HG02642 (cell line): Measurements from ENCODE around the gene KLF11.
"Not testable (repeated sequence)": the region's sequence is repeated elsewhere in the genome, so short reads cannot be mapped to it uniquely, and the experiment has no call there.

Experiments used
- ATAC-seq: cut with Tn5 transposase; IDR thresholded peaks from one replicate; pipeline ENCODE4 v1.9.1; 2021; ENCODE audit warnings: mild to moderate bottlenecking; ENCODE audit not compliant: unreplicated experiment, poor library complexity

Gene KLF11

DNA sequence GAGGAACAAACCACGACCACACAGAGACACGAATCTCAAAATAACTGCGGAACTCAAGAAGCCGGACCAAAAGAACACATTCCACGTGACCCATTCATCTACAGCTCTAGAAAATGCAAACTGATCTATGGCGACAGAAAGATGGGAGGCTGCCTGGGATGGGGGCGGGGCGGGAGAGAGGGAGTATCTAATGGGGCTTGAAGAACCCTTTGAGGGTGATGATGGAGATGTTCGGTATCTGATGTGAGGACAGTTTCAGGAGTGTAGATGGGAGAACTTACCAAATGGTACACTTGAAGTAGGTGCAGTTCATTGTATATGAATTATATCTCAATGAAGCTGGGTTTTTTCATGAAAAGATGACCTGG lies 34.6 kb upstream of the KLF11 start:
- no peak for ATAC-seq

DNA sequence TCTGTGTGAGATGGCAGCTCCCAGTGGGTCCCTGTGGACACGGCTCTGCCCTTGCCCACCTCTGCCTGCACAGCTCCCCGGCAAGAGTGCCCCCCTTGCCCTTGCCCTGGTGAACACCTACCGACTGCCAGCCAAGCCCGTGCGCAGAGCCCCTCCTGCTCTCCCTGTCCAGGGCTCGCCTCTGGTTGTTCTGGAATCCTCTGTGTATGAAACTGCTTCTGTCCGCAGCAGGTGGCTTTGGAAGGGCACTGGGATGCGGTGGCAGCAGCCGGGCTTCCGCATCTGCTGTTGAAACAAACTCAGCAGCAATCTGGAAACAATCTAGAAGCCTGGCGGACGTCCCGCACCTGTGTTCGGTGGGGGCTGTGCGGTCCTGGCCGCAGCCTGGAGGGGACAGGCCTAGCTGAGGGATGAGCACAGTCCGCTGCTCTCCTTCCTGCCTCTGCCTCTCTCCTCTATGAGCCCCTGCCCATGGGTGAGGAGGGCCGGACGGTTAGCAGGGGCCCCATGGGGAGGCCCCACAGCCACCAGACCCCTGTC lies 34.0 kb upstream of the KLF11 start:
- ATAC-seq, result no peak

DNA sequence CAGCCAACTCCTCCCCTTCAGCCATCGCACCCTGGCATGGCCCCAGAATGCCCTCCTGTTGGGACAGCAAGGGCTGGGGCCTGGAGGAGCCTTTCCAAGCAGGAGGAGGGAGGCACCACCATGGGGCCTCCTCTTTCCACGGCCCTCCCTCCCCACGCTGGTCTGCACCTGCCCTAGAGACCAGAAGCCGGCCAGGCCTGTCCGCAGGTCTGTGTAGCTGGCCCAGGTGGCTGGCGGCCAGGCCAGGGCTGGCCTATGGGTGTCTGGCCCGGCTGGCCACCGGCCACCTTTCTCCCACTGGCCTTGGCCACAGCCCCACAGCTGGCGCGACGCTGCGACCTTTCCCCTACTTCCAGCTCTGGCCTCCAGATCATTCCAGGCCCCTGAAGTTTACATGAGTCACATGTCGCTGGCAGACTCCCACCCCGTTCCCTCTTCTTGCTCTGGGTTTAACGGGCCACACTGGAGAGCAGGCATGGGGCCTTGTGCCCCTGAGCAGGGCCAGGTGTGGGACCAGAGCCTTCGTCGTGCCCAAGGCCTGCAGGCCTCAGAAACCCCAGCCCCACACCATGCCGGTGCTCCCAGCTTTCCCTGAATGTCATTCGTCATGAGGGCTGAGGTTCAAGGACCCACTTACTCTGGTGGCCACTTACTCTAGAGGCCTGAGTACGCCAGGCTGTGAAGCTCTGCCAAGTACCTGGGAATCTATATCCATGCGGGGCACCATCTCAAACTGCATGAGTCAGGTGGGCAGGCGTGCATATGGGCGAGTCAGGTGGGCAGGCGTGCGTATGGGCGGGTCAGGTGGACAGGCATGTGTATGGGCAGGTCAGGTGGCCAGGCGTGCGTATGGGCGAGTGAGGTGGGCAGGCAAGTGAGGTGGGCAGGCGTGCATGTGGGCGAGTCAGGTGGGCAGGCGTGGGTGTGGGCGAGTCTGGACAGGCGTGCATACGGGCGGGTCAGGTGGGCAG lies 33.3 kb upstream of the KLF11 start:
- ATAC-seq, result no peak

DNA sequence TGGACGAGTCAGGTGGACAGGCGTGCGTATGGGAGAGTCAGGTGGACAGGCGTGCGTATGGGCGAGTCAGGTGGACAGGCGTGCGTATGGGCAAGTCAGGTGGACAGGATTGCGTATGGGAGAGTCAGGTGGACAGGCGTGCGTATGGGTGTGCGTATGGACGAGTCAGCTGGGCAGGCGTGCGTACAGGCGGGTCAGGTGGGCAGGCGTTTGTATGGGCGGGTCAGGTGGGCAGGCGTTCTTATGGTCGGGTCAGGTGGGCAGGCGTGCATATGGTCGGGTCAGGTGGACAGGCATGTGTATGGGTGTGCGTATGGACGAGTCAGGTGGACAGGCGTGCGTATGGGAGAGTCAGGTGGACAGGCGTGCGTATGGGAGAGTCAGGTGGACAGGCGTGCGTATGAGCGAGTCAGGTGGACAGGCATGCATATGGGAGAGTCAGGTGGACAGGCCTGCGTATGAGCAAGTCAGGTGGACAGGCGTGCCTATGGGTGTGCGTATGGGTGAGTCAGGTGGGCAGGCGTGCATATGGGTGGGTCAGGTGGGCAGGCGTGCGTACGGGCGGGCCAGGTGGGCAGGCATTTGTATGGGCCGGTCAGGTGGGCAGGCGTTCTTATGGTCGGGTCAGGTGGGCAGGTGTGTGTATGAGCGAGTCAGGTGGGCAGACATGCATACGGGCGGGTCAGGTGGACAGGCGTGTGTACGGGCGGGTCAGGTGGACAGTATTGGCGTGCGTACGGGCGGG lies 32.3 kb upstream of the KLF11 start:
- ATAC-seq, result not testable (repeated sequence)

DNA sequence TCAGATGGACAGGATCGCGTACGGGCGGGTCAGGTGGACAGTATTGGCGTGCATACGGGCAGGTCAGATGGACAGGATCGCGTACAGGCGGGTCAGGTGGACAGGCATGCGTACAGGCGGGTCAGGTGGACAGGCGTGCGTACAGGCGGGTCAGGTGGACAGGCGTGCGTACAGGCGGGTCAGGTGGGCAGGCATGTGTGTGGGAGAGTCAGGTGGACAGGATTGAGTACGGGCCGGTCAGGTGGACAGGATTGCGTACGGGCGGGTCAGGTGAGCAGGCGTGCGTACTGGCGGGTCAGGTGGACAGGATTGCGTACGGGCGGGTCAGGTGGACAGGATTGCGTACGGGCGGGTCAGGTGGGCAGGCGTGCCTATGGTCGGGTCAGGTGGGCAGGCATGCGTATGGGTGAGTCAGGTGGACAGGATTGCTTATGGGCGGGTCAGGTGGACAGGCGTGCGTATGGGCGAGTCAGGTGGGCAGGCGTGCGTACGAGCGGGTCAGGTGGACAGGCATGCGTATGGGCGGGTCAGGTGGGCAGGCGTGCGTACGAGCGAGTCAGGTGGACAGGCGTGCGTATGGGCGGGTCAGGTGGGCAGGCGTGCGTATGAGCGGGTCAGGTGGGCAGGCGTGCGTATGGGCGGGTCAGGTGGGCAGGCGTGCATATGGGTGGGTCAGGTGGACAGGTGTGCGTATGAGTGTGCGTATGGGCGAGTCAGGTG lies 31.6 kb upstream of the KLF11 start:
- not testable (repeated sequence) for ATAC-seq

DNA sequence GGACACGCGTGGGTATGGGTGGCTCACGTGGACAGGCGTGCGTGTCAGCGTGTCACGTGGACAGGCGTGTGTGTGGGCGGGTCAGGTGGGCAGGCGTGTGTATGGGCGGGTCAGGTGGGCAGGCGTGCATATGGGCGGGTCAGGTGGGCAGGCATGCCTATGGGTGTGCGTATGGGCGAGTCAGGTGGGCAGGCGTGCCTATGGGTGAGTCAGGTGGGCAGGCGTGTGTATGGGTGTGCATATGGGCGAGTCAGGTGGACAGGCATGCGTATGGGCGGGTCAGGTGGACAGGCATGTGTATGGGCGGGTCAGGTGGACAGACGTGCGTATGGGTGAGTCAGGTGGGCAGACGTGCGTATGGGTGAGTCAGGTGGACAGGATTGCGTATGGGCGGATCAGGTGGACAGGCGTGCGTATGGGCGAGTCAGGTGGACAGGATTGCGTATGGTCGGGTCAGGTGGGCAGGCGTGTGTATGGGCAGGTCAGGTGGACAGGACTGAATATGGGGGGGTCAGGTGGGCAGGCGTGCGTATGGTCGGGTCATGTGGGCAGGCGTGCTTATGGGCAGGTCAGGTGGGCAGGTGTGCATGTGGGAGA lies 30.9 kb upstream of the KLF11 start:
- not testable (repeated sequence) for ATAC-seq

DNA sequence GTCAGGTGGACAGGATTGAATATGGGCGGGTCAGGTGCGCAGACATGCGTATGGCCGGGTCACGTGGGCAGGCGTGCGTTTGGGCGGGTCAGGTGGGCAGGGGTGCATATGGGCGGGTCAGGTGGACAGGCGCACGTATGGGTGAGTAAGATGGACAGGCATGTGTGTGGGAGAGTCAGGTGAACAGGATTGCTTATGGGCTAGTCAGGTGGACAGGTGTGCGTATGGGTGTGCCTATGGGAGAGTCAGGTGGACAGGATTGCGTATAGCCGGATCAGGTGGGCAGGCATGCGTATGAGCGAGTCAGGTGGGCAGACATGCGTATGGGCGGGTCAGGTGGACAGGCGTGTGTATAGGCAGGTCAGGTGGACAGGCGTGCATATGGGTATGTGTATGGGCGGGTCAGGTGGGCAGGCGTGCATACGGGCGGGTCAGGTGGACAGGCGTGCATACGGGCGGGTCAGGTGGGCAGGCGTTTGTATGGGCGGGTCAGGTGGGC lies 30.3 kb upstream of the KLF11 start:
- no peak for ATAC-seq

DNA sequence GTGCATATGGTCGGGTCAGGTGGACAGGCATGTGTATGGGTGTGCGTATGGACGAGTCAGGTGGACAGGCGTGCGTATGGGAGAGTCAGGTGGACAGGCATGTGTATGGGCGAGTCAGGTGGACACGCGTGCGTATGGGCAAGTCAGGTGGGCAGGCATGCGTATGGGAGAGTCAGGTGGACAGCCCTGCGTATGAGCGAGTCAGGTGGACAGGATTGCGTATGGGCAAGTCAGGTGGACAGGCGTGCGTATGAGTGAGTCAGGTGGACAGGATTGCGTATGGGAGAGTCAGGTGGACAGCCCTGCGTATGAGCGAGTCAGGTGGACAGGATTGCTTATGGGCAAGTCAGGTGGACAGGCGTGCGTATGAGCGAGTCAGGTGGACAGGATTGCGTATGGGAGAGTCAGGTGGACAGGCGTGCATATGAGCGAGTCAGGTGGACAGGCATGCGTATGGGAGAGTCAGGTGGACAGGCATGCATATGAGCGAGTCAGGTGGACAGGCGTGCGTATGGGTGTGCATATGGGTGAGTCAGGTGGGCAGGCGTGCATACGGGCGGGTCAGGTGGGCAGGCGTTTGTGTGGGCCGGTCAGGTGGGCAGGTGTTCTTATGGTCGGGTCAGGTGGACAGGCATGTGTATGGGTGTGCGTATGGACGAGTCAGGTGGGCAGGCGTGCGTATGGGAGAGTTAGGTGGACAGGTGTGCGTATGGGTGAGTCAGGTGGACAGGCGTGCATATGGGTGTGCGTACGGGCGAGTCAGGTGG lies 29.5 kb upstream of the KLF11 start:
- not testable (repeated sequence) for ATAC-seq

DNA sequence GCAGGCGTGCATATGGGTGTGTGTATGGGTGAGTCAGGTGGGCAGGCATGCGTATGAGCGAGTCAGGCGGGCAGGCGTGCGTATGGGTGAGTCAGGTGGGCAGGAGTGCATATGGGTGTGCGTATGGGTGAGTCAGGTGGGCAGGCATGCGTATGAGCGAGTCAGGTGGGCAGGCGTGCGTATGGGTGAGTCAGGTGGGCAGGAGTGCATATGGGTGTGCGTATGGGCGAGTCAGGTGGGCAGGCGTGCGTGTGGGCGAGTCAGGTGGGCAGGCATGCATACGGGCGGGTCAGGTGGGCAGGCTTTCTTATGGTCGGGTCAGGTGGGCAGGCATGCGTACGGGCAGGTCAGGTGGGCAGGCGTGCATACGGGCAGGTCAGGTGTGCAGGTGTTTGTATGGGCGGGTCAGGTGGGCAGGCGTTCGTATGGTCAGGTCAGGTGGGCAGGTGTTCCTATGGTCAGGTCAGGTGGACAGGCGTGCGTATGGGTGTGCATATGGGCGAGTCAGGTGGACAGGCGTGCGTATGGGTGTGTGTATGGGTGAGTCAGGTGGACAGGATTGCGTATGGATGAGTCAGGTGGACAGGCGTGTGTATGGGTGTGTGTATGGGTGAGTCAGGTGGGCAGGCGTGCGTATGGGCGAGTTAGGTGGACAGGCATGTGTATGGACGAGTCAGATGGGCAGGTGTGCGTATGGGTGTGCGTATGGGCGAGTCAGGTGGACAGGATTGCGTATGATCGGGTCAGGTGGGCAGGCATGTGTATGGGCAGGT lies 28.7 kb upstream of the KLF11 start:
- no peak for ATAC-seq

DNA sequence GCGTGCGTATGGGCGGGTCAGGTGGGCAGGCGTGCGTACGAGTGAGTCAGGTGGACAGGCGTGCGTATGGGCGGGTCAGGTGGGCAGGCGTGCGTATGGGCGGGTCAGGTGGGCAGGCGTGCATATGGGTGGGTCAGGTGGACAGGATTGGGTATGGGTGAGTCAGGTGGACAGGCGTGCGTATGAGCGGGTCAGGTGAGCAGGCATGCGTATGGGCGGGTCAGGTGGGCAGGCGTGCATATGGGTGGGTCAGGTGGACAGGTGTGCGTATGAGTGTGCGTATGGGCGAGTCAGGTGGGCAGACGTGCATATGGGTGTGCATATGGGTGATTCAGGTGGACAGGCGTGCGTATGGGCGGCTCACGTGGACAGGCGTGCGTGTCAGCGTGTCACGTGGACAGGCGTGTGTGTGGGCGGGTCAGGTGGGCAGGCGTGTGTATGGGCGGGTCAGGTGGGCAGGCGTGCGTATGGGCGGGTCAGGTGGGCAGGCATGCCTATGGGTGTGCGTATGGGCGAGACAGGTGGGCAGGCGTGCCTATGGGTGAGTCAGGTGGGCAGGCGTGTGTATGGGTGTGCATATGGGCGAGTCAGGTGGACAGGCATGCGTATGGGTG lies 27.9 kb upstream of the KLF11 start:
- not testable (repeated sequence) for ATAC-seq

DNA sequence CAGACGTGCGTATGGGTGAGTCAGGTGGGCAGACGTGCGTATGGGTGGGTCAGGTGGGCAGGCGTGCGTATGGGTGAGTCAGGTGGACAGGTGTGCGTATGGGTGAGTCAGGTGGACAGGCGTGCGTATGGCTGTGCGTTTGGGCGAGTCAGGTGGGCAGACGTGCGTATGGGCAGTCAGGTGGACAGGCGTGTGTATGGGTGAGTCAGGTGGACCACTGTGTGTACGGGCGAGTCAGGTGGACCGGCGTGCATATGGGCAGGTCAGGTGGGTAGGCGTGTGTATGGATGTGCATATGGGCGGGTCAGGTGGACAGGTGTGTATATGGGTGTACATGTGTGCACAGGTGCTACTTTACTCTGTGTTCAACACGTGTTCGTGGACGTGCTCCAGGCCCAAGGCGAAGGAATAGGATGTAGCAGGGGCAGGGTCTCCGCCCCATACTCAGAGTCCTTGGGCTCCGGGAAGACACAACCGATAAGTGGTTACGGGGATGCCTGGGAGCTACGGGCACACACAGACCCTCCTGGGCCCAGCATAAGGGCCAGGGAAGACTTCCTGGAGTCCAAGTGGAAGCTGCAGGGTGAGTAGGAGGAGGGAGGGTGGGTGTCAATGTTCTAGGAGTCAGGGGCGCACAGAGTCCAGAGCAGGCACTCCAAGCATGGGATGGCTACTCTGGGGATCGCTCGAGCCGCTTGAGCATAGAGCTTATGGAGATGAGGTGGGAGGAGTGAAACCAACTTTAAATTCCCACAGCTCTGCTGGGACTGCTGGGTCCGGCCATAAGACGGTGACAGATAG lies 27.1 kb upstream of the KLF11 start:
- ATAC-seq, result no peak

DNA sequence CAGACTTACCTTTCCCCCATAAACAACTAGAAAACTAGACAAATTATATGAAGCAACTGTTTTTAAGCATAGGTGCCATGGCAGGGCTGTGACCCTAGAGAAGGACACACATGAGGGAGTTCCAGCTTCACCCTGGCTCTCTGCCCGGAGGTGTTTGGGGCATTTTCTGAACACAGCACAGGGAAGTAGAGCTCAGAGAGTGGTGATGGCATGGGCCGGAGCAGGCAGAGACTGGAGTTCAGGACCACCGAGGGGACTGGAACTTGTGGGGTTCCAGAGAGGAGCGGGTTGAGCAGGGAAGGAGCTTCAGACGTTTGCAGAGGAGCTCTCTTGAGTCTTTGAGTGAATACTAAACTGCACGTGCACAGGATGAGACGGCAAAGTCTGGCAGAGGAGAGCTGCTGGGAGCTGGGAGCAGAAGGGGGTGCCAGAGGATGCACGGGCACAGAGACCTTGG lies 26.5 kb upstream of the KLF11 start:
- no peak for ATAC-seq

DNA sequence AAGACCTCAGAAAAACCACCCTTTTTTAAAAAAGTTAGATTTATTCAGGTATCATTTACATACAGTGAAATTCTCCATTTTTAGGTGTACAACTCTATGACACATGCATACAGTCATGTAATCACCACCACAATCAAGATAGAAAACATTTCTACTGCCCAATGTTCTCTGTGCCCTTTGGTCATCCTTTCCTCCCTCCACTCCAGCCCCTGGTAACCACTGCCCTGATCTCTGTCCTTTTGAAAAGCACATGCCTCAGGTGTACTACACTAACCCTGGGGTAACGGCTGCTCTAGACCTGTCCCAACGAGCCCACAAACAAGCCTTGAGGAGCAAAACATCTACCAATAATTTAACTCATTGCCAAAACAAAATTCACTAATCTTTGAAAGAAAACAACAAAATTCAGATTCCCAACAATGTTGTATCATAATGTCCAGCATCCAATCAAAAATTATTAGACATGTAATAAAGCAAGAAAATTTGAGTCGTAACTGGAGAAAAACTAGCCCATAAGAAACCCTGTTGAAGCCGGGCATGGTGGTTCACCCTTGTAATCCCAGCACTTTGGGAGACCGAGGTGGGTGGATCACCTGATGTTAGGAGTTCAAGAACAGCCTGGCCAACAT lies 25.9 kb upstream of the KLF11 start:
- ATAC-seq, result no peak

DNA sequence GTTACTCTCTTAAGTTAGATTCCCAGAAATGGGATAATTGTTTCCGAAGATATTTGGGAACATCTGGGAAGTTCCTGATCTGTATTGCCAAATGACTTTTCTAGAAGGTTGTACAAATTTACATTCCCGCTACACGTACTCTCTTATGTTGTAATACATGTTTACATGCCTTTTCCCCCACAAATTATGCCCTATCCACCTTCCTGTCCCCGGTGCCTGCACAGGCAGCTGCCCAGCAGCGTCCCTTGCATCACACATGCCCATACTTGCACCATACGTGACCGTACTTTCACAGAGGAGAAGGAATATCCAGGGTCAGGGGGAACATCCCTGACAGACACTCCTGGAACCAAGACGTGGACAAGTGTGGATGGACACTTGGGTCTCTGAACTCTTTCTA lies 24.2 kb upstream of the KLF11 start:
- ATAC-seq, result no peak

DNA sequence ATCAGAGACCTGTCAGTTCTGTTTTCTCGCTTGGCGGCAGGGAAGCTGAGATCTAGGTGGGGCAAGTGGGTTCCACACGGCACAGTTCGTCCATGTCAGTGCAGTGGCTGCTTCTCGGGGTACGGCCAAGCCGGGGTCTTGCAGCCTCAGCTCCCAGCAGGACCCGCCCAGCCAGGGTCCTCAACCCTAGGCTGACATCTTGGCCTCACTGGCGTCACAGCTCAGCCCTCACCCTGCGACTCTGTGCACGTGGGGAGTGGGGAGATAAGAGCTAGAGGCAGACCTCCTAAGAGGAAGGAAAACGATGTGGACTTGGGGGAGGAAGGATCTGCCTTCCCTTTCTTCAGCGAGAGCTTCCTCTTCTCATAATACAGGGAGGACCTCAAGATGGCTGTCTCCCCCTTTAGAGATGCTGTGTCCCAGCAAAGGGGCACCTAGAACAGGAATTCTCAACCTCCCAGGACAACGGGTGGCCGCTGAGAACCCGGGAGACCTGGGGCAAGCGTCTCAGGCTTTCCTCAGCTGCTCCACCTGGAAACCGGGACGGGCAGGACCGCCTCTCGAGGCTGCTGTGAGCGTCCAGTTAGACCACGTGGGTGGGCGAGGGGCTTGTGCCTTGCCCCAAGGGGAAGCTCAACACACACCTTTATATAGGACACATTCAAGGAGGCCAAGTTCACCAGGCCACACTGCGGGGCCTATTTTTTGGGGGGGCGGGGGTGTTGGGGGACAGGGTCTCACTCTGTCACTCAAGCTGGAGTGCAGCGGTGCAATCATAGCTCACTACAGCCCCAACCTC lies 23.5 kb upstream of the KLF11 start:
- no peak for ATAC-seq

DNA sequence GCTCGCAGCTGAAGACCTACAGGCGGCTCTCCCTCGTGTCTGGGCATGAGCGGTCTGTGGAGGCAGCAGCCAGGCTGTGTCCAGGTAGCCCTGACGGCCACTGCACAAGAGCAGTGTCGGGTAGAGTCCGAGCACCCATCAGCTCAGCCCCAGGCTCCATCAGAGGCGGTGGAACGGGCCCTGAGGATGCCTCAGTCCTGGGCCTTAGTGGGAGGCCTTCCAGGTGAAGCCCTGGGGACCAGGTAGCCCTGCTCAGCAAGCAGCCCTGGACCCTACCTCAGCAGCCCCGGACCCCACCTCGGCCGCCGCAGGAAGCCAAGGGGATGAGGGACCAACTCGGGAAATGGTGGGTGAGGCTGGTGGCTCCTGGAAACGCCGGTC lies 21.3 kb upstream of the KLF11 start:
- ATAC-seq, result no peak
